ENCODE data around the gene C5orf52. TPM values are rescaled to one million over a fixed set of nuclear protein-coding genes. Genes with fewer than 3 reads are reported as not detected.
"Not testable (repeated sequence)": the region's sequence is repeated elsewhere in the genome, so short reads cannot be mapped to it uniquely, and the experiment has no call there.

Gene C5orf52
- total RNA-seq, 1 donor from 2014 or later, result not detected

DNA sequence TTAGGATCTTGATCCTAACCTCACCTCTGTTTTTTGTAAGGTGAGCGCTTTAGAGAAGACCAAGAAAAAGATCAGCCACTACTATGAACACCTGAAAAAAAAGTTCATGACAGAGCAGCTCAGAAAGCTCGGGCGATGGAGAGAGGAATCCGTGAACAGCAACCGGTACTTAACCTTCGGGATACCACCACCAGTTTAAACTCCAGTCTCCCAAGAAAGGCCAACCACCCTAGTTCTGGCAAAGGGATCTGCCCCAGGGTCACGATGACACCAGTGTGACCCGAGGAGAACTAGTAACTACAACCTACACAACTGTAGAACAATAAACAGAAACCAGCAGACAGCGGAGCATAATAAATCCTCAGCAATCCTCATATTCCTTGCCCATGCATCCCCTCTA lies 8.5 kb downstream of the C5orf52 start:
- no peak for ATAC-seq

DNA sequence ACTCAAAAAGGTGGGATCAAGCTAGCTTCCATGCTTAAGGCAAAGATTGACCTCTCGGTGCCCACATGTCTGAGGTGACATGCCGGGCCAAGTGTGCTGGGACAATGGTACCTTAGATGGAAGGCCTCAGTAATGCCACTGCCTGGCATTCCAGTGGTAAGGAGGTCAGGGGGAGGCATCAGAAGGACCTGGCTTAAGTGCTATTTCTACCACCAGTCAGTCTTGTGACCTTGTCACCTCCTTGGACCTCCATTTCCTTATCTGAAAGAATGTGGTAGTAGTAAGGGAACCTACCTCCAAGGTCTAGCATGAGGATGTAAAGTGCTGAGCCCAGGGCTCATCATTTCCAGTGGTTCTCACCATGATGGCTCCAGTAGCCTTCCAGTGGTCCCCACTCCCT lies 8.9 kb downstream of the C5orf52 start:
- ATAC-seq, result no peak

- no peak for ATAC-seq
Observed at GRCh38 chr5:157681048-157681447, 9.7 kb downstream of the C5orf52 start.

DNA sequence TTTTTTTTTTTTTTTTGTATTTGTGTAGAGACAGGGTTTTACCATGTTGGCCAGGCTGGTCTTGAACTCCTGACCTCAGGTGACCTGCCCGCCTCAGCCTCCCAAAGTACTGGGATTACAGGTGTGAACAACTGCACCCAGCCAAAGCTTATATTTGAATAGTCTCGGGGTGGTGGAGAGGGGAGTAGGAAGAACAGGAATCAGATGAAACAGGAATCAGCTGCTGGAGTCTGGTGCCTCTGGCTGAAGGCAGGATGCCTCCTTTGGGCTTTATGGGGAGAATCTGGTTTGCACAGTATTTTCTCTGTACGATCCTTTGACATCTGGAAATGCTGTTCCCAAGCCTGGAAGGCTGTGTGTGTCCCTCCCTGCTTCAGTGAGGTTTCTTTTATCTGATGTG lies 10.9 kb downstream of the C5orf52 start:
- no peak for ATAC-seq

GRCh38 chr5:157686276-157687197 lies 15.2 kb downstream of the C5orf52 start:
- not testable (repeated sequence) for ATAC-seq

- no peak for ATAC-seq
Observed at GRCh38 chr5:157687198-157687554, 15.8 kb downstream of the C5orf52 start.

GRCh38 chr5:157689942-157690689 lies 18.8 kb downstream of the C5orf52 start:
- ATAC-seq, result peak; percentile 32

DNA sequence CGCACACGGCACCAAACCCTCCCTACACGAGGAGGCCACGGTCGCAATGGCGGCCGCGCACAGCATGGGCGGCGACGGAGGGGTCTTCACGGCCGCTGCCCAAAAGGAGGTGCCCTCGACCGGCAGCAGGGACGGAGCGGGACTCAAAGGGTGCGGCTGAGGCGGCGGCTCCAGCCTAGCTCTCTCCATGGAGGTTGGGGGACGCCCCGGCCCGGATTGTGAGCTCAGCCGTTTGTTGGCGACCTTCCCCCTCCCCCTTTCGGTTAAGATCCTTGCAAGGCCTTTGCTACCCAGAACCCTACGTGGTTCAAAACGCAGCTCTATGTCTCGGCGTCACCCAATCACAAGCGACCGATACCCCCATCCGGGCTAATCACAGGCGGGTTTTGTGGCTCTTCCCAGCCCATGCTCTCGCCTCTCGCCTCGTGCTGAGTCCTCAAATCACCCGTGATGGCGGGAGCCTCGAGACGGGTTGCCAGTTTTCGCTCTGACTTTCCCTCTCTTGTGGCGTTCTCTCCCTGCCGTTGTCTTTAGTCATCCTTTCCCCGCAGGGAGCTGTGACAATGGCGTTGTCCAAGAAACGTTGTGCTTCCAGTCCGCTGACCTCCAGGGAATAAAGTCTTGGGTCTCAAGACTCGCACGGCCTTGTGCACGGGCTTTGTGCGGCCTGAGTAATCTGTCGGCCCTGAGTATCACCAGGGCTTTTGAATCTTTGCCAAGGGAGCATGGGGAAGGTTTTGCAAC lies 19.5 kb downstream of the C5orf52 start:
- no peak for ATAC-seq

- ATAC-seq, result not testable (repeated sequence)
Observed at GRCh38 chr5:157693816-157694215, 22.5 kb downstream of the C5orf52 start.

GRCh38 chr5:157696154-157696553 lies 24.8 kb downstream of the C5orf52 start:
- ATAC-seq, result not testable (repeated sequence)

- ATAC-seq, result not testable (repeated sequence)
Observed at GRCh38 chr5:157698674-157699073, 27.3 kb downstream of the C5orf52 start.

GRCh38 chr5:157703736-157704135 lies 32.4 kb downstream of the C5orf52 start:
- no peak for ATAC-seq

DNA sequence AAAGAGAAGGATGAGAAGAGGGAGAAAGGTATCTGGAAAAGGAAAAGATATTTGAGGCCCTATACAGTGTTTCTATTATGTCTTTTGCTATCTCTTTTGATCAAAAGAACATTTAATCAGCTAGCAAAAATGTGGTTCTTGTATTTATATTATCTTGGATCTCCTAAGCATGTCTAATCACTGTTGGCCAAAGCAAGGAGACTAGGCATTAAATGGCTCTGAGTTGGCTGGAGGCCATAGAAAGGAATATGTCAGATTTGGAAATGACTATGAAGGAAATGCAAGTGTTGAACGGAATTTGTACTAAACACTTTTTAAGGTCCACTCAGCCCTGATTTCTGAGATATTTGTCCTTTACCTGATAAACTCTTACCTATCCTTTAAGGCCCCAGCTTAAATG lies 37.5 kb downstream of the C5orf52 start:
- no peak for ATAC-seq

DNA sequence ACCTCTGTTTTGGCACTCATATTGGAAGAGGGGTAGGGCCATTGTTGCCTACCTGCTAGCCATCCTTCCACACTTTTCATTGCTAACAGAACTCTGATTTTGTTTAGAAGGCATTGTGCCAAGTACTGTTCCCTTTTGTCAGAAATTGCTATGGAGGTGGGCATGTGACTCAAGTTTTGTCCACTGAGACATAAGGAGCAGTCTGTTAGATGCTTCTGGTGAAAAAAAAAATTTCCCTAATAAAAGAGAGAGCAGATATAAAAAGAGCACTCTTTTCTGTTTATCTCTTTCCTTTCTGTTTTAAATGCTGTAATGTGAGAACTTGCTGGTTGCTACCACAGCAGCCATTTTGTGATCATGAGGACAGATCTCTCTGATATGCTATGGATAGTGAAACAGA lies 38.0 kb downstream of the C5orf52 start:
- ATAC-seq, result no peak

DNA sequence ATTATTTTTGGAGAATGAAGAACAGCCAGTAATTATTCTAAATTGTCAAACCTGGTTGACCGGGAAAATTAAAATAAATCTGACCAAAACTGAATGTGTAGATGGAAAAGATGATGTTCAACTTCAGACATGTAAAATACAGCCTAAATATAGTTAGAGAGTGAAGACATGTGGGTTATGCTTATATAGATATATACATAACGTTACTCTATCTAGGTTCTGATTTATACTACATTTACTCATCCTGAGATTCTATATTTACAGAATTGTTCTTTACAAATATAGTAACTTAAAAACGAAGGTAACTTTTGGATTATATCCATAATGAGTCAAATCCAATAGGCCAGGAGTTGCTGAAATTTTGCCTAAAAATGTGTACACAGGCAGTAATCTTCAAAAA lies 39.1 kb downstream of the C5orf52 start:
- ATAC-seq, result no peak

DNA sequence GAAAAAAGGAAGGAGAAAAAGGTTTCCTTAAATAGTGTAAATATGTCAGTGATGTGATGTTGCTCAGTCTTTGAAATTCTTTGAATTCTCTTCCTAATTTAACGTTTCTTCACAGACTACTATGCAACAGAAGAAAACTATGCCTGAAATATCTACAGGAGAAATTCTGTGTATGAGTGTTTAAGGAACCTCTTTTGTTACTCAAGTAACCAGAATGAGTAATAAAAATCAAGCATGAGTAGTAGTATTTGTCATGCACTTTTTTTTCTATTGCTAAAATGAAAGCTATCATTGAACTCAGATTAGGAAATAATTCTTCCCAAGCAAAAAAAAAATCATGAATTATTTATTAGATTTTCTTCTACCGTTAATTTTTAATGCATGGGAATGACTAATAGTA lies 39.5 kb downstream of the C5orf52 start:
- no peak for ATAC-seq

- ATAC-seq, result no peak
Observed at GRCh38 chr5:157713830-157714595, 42.7 kb downstream of the C5orf52 start.

GRCh38 chr5:157714596-157714864 lies 43.2 kb downstream of the C5orf52 start:
- no peak for ATAC-seq

DNA sequence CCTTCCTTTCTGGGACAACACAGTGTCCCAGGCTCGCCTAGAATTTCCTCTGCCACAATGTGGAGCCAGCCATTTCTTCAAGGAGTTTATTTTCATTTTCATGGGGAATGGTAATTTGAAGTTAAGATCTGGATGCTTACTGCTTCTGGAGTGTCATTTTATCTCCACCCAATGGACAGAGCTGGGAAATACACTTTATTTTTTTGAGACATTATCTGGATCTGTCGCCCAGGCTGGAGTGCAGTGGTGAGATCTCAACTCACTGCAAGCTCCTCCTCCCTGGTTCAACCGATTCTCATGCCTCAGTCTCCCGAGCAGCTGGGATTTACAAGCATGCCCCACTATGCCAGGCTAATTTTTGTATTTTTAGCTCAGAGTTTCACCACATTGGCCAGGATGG lies 47.2 kb downstream of the C5orf52 start:
- peak; percentile 72 for ATAC-seq

GRCh38 chr5:157719245-157719644 lies 47.9 kb downstream of the C5orf52 start:
- no peak for ATAC-seq

GRCh38 chr5:157721159-157721558 lies 49.8 kb downstream of the C5orf52 start:
- ATAC-seq, result no peak

- ATAC-seq, result not testable (repeated sequence)
Observed at GRCh38 chr5:157722895-157723294, 51.6 kb downstream of the C5orf52 start.

- not testable (repeated sequence) for ATAC-seq
Observed at GRCh38 chr5:157726607-157727006, 55.3 kb downstream of the C5orf52 start.
